Activated CD4-positive, alpha-beta T cell treated with anti-CD3 and anti-CD28 coated beads, Interleukin-2, amount 50 U/mL, for 1 hour (primary cell): ENCODE results near the gene ZC3H10.
"Not testable (repeated sequence)": the region's sequence is repeated elsewhere in the genome, so short reads cannot be mapped to it uniquely, and the experiment has no call there.

Experiments used
- DNase-seq: peaks from one replicate; pipeline ENCODE4 v3.0.0-alpha.2; 2020

The ZC3H10 gene

GRCh38 chr12:56117778-56118687 is at the start of gene ZC3H10:
ZC3H10 (plus strand) TSS chr12:56118266; CDS start chr12:56120563, 2,297 bp downstream.
- DNase-seq = peak; percentile 95

GRCh38 chr12:56071648-56072047 is 46.4 kb upstream of the ZC3H10 start:
- DNase-seq = no peak

- DNase-seq = no peak
Measured at GRCh38 chr12:56074396-56074795, 43.7 kb upstream of the ZC3H10 start.

- not testable (repeated sequence) for DNase-seq
Measured at GRCh38 chr12:56077966-56078365, 40.1 kb upstream of the ZC3H10 start.

GRCh38 chr12:56078427-56078826 is 39.6 kb upstream of the ZC3H10 start:
- no peak for DNase-seq

- peak; percentile 51 for DNase-seq
Measured at GRCh38 chr12:56078931-56079722, 38.9 kb upstream of the ZC3H10 start.

GRCh38 chr12:56079723-56080555 is 38.1 kb upstream of the ZC3H10 start, which contains the start of gene ERBB3:
ERBB3 (plus strand) TSS chr12:56080165; CDS start chr12:56080301, 136 bp downstream.
- DNase-seq = peak; percentile 59

GRCh38 chr12:56080556-56081138 is 37.4 kb upstream of the ZC3H10 start:
- no peak for DNase-seq

- no peak for DNase-seq
Measured at GRCh38 chr12:56081393-56082347, 36.4 kb upstream of the ZC3H10 start.

- no peak for DNase-seq
Measured at GRCh38 chr12:56082382-56082781, 35.7 kb upstream of the ZC3H10 start.

GRCh38 chr12:56082967-56083366 is 35.1 kb upstream of the ZC3H10 start:
- no peak for DNase-seq

GRCh38 chr12:56084958-56085543 is 33.0 kb upstream of the ZC3H10 start:
- DNase-seq = no peak

GRCh38 chr12:56086096-56086495 is 32.0 kb upstream of the ZC3H10 start:
- no peak for DNase-seq

- DNase-seq = no peak
Measured at GRCh38 chr12:56086608-56087007, 31.5 kb upstream of the ZC3H10 start.

- DNase-seq = no peak
Measured at GRCh38 chr12:56087220-56087619, 30.8 kb upstream of the ZC3H10 start.

GRCh38 chr12:56097738-56098137 is 20.3 kb upstream of the ZC3H10 start:
- no peak for DNase-seq

- DNase-seq = no peak
Measured at GRCh38 chr12:56098592-56098991, 19.5 kb upstream of the ZC3H10 start.

- no peak for DNase-seq
Measured at GRCh38 chr12:56099787-56100186, 18.3 kb upstream of the ZC3H10 start.

GRCh38 chr12:56101045-56101444 is 17.0 kb upstream of the ZC3H10 start:
- no peak for DNase-seq

GRCh38 chr12:56102683-56103065 is 15.4 kb upstream of the ZC3H10 start:
- DNase-seq = no peak
